Esophagus muscularis mucosa (tissue), 4 donors: ENCODE measurements around the gene PEAR1. TPM values are rescaled to one million over a fixed set of nuclear protein-coding genes. Genes with fewer than 3 reads are reported as not detected.

Source experiments
- DNase-seq: peaks from one replicate; pipeline ENCODE4 v3.0.0-alpha.2; 2017; ENCODE audit errors: extremely low spot score
- H3K27ac ChIP-seq, 4 donors: fragments of 200-600 bp; sonication (generic); replicated peaks in 1 of 4; 1 replicate in 3 of 4; 2 replicates in 1 of 4; pipeline ENCODE4 v1.5.1; 2016 to 2019; ENCODE audit warnings: mild to moderate bottlenecking in 1 of 4
- H3K27me3 ChIP-seq, 4 donors: fragments of 200-600 bp; sonication (generic); one replicate each; pipeline versions ENCODE4 v1.5.1 to v1.6.0; 2016 to 2019
- H3K36me3 ChIP-seq, 4 donors: fragments of 200-600 bp; sonication (generic); one replicate each; pipeline ENCODE4 v1.5.1; 2016 to 2019
- H3K4me1 ChIP-seq, 4 donors: fragments of 200-600 bp; sonication (generic); one replicate each; pipeline ENCODE4 v1.5.1; 2016 to 2019
- H3K4me3 ChIP-seq, 4 donors: fragments of 200-600 bp; sonication (generic); 1 replicate in 2 of 4; 2 replicates in 2 of 4; pipeline ENCODE4 v1.5.1; 2016 to 2019; ENCODE audit warnings: mild to moderate bottlenecking in 4 of 4, moderate library complexity in 1 of 4
- H3K9me3 ChIP-seq, 4 donors: fragments of 200-600 bp; sonication (generic); 1 replicate in 3 of 4; 2 replicates in 1 of 4; pipeline ENCODE4 v1.5.1; 2016 to 2019
- CTCF ChIP-seq, 3 experiments: fragments of 200-600 bp in 2 of 3; fragments of 450-650 bp in 1 of 3; sonication (generic) in 2 of 3; IDR thresholded peaks; one replicate each; pipeline ENCODE4 v1.5.1; 2017 to 2019; ENCODE audit warnings: antibody characterized with exemption in 3 of 3, mild to moderate bottlenecking in 2 of 3, moderate library complexity in 1 of 3
- EP300 ChIP-seq: sonication (generic); formaldehyde crosslinking; IDR thresholded peaks from one replicate; pipeline ENCODE4 v1.6.1; 2017; ENCODE audit warnings: antibody characterized with exemption
- POLR2A ChIP-seq: fragments of 450-650 bp; IDR thresholded peaks from one replicate; pipeline ENCODE4 v1.6.1; 2017; ENCODE audit warnings: antibody characterized with exemption, moderate library complexity, mild to moderate bottlenecking, low read depth
- POLR2AphosphoS5 ChIP-seq, 2 donors: sonication (generic); formaldehyde crosslinking; IDR thresholded peaks; one replicate each; pipeline ENCODE4 v1.6.1; 2017; ENCODE audit warnings: antibody characterized with exemption in 2 of 2
- WGBS: methylation state at CpG from one replicate; pipeline ENCODE4 v1.1.5; 2018; 5-methylcytosine and 5-hydroxymethylcytosine counted together
- intact Hi-C: fragments of 100-400 bp; cut with DNase I; formaldehyde crosslinking; loops from one replicate; pipeline ENCODE4 v1.15.1; 2023
- total RNA-seq, 4 donors: library from RNA; depleted of rRNA; stranded (reverse); fragments of >200 nt; gene quantifications; one replicate each; pipeline versions ENCODE4 v1.1.0 to v1.2.1, GENCODE V29; 2016

Gene PEAR1
- total RNA-seq, 4 donors from 2014 or later: 6.1 to 13.6 (median 10.9) TPM

GRCh38 chr1:156894711-156895454 is 1.4 kb downstream of the PEAR1 start:
- no peak for TF ChIP-seq EP300
- TF ChIP-seq POLR2AphosphoS5 (IDR thresholded peaks at IDR 0.05): peak in 1 of 2 donors; percentile 55
- 87% methylated on average over 5 of the region's 12 CpGs for WGBS
- peaks cover 48 to 74% (median 70%) of the 10 kb centered on the region in 4 donors for H3K4me1 ChIP-seq
- H3K4me3 ChIP-seq: peak overlapping the region; percentile 52 to 66 (median 55)
- H3K36me3 ChIP-seq: no peaks in the 10 kb centered on the region
- peaks cover 0 to 65% (median 19%) of the 10 kb centered on the region in 4 donors for H3K27me3 ChIP-seq
- no peak for DNase-seq
- intact Hi-C loops: no loop called here
- no peaks in the 10 kb centered on the region for H3K9me3 ChIP-seq
- peak overlapping the region; percentile 80 to 91 (median 85) for H3K27ac ChIP-seq

GRCh38 chr1:156895455-156895812 is 1.9 kb downstream of the PEAR1 start:
- H3K4me3 ChIP-seq: peak overlapping the region; percentile 52 to 66 (median 55)
- no peaks in the 10 kb centered on the region for H3K36me3 ChIP-seq
- peaks cover 0 to 71% (median 19%) of the 10 kb centered on the region in 4 donors for H3K27me3 ChIP-seq
- intact Hi-C loops: no loop called here
- H3K4me1 ChIP-seq: peaks cover 53 to 80% (median 72%) of the 10 kb centered on the region in 4 donors
- no peak for DNase-seq
- TF ChIP-seq EP300 (no peak), POLR2A (no peak), POLR2AphosphoS5 (IDR thresholded peaks at IDR 0.05) (no peak), CTCF (IDR thresholded peaks at IDR 0.05) (no peak)
- H3K27ac ChIP-seq: peak overlapping the region; percentile 80 to 91 (median 85)
- WGBS: 81% methylated on average over 4 of the region's 4 CpGs
- H3K9me3 ChIP-seq: no peaks in the 10 kb centered on the region

- intact Hi-C loops: no loop called here
- DNase-seq: no peak
- H3K36me3 ChIP-seq: no peaks in the 10 kb centered on the region
- WGBS: 88% methylated on average over 6 of the region's 6 CpGs
- H3K4me1 ChIP-seq: peaks cover 58 to 85% (median 77%) of the 10 kb centered on the region in 4 donors
- H3K4me3 ChIP-seq: peak overlapping the region in 2 of 4 donors; percentile 2 to 54
- peak overlapping the region; percentile 80 to 91 (median 85) for H3K27ac ChIP-seq
- no peaks in the 10 kb centered on the region for H3K9me3 ChIP-seq
- no peak for TF ChIP-seq EP300
- TF ChIP-seq CTCF (IDR thresholded peaks at IDR 0.05): no peak
- no peak for TF ChIP-seq POLR2A
- TF ChIP-seq POLR2AphosphoS5 (IDR thresholded peaks at IDR 0.05): no peak
- H3K27me3 ChIP-seq: peaks cover 0 to 76% (median 19%) of the 10 kb centered on the region in 4 donors
Observed at GRCh38 chr1:156895927-156896326, 2.4 kb downstream of the PEAR1 start.

- WGBS: 79% methylated on average over 7 of the region's 16 CpGs
- peak overlapping the region; percentile 61 to 91 (median 82) for H3K27ac ChIP-seq
- no peaks in the 10 kb centered on the region for H3K9me3 ChIP-seq
- no peak for DNase-seq
- intact Hi-C loops: no loop called here
- no peaks in the 10 kb centered on the region for H3K36me3 ChIP-seq
- peaks cover 0 to 81% (median 19%) of the 10 kb centered on the region in 4 donors for H3K27me3 ChIP-seq
- peak overlapping the region in 2 of 4 donors; percentile 12 to 23 for H3K4me3 ChIP-seq
- no peak for TF ChIP-seq CTCF (IDR thresholded peaks at IDR 0.05)
- peak; percentile 14 to 22 for TF ChIP-seq POLR2AphosphoS5 (IDR thresholded peaks at IDR 0.05)
- peaks cover 65 to 91% (median 82%) of the 10 kb centered on the region in 4 donors for H3K4me1 ChIP-seq
Observed at GRCh38 chr1:156896490-156897033, 3.0 kb downstream of the PEAR1 start.

- intact Hi-C loops: no loop called here
- 93% methylated on average over 14 of the region's 14 CpGs for WGBS
- no peak for DNase-seq
- Histone ChIP-seq H3K9me3 (no peaks in the 10 kb centered on the region), H3K4me1 (peaks cover 71 to 94% (median 81%) of the 10 kb centered on the region in 4 donors), H3K27ac (peak overlapping the region; percentile 61 to 91 (median 82)), H3K4me3 (peak overlapping the region in 2 of 4 donors; percentile 12 to 23), H3K36me3 (no peaks in the 10 kb centered on the region), H3K27me3 (peaks cover 0 to 82% (median 18%) of the 10 kb centered on the region in 4 donors)
- no peak for TF ChIP-seq POLR2A
- no peak for TF ChIP-seq POLR2AphosphoS5 (IDR thresholded peaks at IDR 0.05)
- TF ChIP-seq CTCF (IDR thresholded peaks at IDR 0.05): no peak
- no peak for TF ChIP-seq EP300
Observed at GRCh38 chr1:156897078-156897825, 3.7 kb downstream of the PEAR1 start.
